Left kidney (tissue), 8 donors: ENCODE data around the gene HLA-DQB2. TPM values are rescaled to one million over a fixed set of nuclear protein-coding genes. Genes with fewer than 3 reads are reported as not detected.
A peak's percentile ranks its signal among the peaks of the same experiment; 100 is the strongest.
"Not testable (repeated sequence)": the region's sequence is repeated elsewhere in the genome, so short reads cannot be mapped to it uniquely, and the experiment has no call there.

Experiments
- DNase-seq: peaks from one replicate; pipeline ENCODE4 v3.0.0-alpha.2; 2013
- long read RNA-seq, 8 donors: transcript quantifications; one replicate each; lab custom pipeline, GENCODE V29; 2026
- polyA plus RNA-seq: library from polyadenylated mRNA; unstranded; fragments of 120-200 nt; gene quantifications from one replicate; pipeline ENCODE4 v1.2.1, GENCODE V29; 2013; ENCODE audit not compliant: insufficient read length

The HLA-DQB2 gene
- 2.9 TPM for polyA plus RNA-seq
- long read RNA-seq, donor 1 = 0 reads
- long read RNA-seq, donor 2 = 0 reads
- long read RNA-seq, donor 3 = 0 reads
- long read RNA-seq, donor 4 = 0 reads
- long read RNA-seq, donor 5 = 0 reads
- long read RNA-seq, donor 6 = 0 reads
- long read RNA-seq, donor 7 = 0 reads
- long read RNA-seq, donor 8 = 0 reads

GRCh38 chr6:32763421-32763820 is at the start of gene HLA-DQB2:
Gene HLA-DQB2, minus strand, starts transcription at chr6:32763532. Its CDS starts 62 bp downstream, at chr6:32763470.
- DNase-seq = peak; percentile 5

GRCh38 chr6:32809171-32809570 is 45.8 kb upstream of the HLA-DQB2 start:
- DNase-seq = no peak

GRCh38 chr6:32807020-32807580 is 43.8 kb upstream of the HLA-DQB2 start:
- DNase-seq = no peak

- DNase-seq = not testable (repeated sequence)
Observed at GRCh38 chr6:32805404-32805803, 42.1 kb upstream of the HLA-DQB2 start.

- DNase-seq = no peak
Observed at GRCh38 chr6:32803416-32803815, 40.1 kb upstream of the HLA-DQB2 start.

GRCh38 chr6:32799740-32800139 is 36.4 kb upstream of the HLA-DQB2 start:
- DNase-seq = no peak

- DNase-seq = no peak
Observed at GRCh38 chr6:32799168-32799567, 35.8 kb upstream of the HLA-DQB2 start.

- peak; percentile 73 for DNase-seq
Observed at GRCh38 chr6:32796848-32797776, 33.8 kb upstream of the HLA-DQB2 start.

- DNase-seq = no peak
Observed at GRCh38 chr6:32794510-32794909, 31.2 kb upstream of the HLA-DQB2 start.

- no peak for DNase-seq
Observed at GRCh38 chr6:32792901-32793435, 29.6 kb upstream of the HLA-DQB2 start.

- DNase-seq = no peak
Observed at GRCh38 chr6:32790306-32790705, 27.0 kb upstream of the HLA-DQB2 start.

GRCh38 chr6:32785781-32786533 is 22.6 kb upstream of the HLA-DQB2 start:
- peak; percentile 55 for DNase-seq

GRCh38 chr6:32782923-32783322 is 19.6 kb upstream of the HLA-DQB2 start:
- DNase-seq = not testable (repeated sequence)

- no peak for DNase-seq
Observed at GRCh38 chr6:32779036-32779435, 15.7 kb upstream of the HLA-DQB2 start.

GRCh38 chr6:32775071-32775470 is 11.7 kb upstream of the HLA-DQB2 start:
- DNase-seq = no peak

- DNase-seq = no peak
Observed at GRCh38 chr6:32774426-32774825, 11.1 kb upstream of the HLA-DQB2 start.

- no peak for DNase-seq
Observed at GRCh38 chr6:32772656-32773055, 9.3 kb upstream of the HLA-DQB2 start.

GRCh38 chr6:32764048-32764447 is 716 bp upstream of the HLA-DQB2 start:
- DNase-seq = no peak

GRCh38 chr6:32761548-32761947 is 1.8 kb downstream of the HLA-DQB2 start:
- DNase-seq = no peak

- no peak for DNase-seq
Observed at GRCh38 chr6:32761072-32761471, 2.3 kb downstream of the HLA-DQB2 start.

- DNase-seq = no peak
Observed at GRCh38 chr6:32759669-32760068, 3.7 kb downstream of the HLA-DQB2 start.

GRCh38 chr6:32752580-32752979 is 10.8 kb downstream of the HLA-DQB2 start:
- peak; percentile 8 for DNase-seq
